Parathyroid adenoma (tissue), 2 donors: Measurements from ENCODE around the gene MAPK6.

Experiments used
- H2AFZ ChIP-seq: fragments of 300-600 bp; sonication (generic); one replicate; pipeline ENCODE4 v1.7.0; 2017; ENCODE audit warnings: antibody characterized with exemption, mild to moderate bottlenecking
- H3K27ac ChIP-seq: fragments of 300-600 bp; sonication (generic); one replicate; pipeline ENCODE4 v1.7.0; 2017
- H3K27me3 ChIP-seq: fragments of 300-600 bp; sonication (generic); one replicate; pipeline ENCODE4 v1.7.0; 2017; ENCODE audit warnings: low read length; ENCODE audit not compliant: control insufficient read depth, insufficient read depth
- H3K36me3 ChIP-seq: fragments of 300-600 bp; sonication (generic); one replicate; pipeline ENCODE4 v1.7.0; 2017; ENCODE audit warnings: low read length; ENCODE audit not compliant: control insufficient read depth, insufficient read depth
- H3K4me1 ChIP-seq: fragments of 300-600 bp; sonication (generic); one replicate; pipeline ENCODE4 v1.7.0; 2017; ENCODE audit warnings: control low read depth
- H3K4me2 ChIP-seq: fragments of 300-600 bp; sonication (generic); one replicate; pipeline ENCODE4 v1.7.0; 2017; ENCODE audit warnings: low read length
- H3K4me3 ChIP-seq: fragments of 300-600 bp; sonication (generic); one replicate; pipeline ENCODE4 v1.7.0; 2017; ENCODE audit warnings: low read depth, low read length
- H3K79me2 ChIP-seq: fragments of 300-600 bp; sonication (generic); one replicate; pipeline ENCODE4 v1.7.0; 2017; ENCODE audit warnings: control low read depth
- H3K9ac ChIP-seq: fragments of 300-600 bp; sonication (generic); one replicate; pipeline ENCODE4 v1.7.0; 2017; ENCODE audit warnings: mild to moderate bottlenecking
- H3K9me3 ChIP-seq: fragments of 300-600 bp; sonication (generic); one replicate; pipeline ENCODE4 v1.7.0; 2017; ENCODE audit warnings: low read length; ENCODE audit not compliant: control insufficient read depth
- CTCF ChIP-seq: fragments of 300-600 bp; sonication (generic); IDR thresholded peaks from one replicate; pipeline ENCODE4 v1.7.0; 2017; ENCODE audit warnings: antibody characterized with exemption, mild to moderate bottlenecking
- donor health status: primary hyperparathyroidism.

MAPK6 gene

GRCh38 chr15:52100807-52101442 lies 81.9 kb downstream of the MAPK6 start:
- Histone ChIP-seq H2AFZ (no peak overlapping the region), H3K36me3 (no peaks in the 10 kb centered on the region), H3K9me3 (no peaks in the 10 kb centered on the region), H3K9ac (no peak overlapping the region), H3K4me2 (no peak overlapping the region), H3K4me3 (no peak overlapping the region), H3K79me2 (no peaks in the 10 kb centered on the region), H3K27me3 (no peaks in the 10 kb centered on the region), H3K4me1 (no peaks in the 10 kb centered on the region), H3K27ac (no peak overlapping the region)
- TF ChIP-seq CTCF: no peak

- Histone ChIP-seq H3K4me2 (no peak overlapping the region), H3K27ac (no peak overlapping the region), H3K36me3 (no peaks in the 10 kb centered on the region), H3K9me3 (no peaks in the 10 kb centered on the region), H3K79me2 (no peaks in the 10 kb centered on the region), H3K27me3 (no peaks in the 10 kb centered on the region), H3K9ac (no peak overlapping the region), H3K4me1 (no peaks in the 10 kb centered on the region), H3K4me3 (no peak overlapping the region), H2AFZ (no peak overlapping the region)
- TF ChIP-seq CTCF: no peak
Measured at GRCh38 chr15:52101542-52102323, 82.7 kb downstream of the MAPK6 start.

- no peak overlapping the region for H3K27ac ChIP-seq
- no peaks in the 10 kb centered on the region for H3K79me2 ChIP-seq
- H3K4me2 ChIP-seq: no peak overlapping the region
- TF ChIP-seq CTCF: no peak
- H3K4me3 ChIP-seq: no peak overlapping the region
- no peak overlapping the region for H2AFZ ChIP-seq
- H3K9me3 ChIP-seq: no peaks in the 10 kb centered on the region
- H3K27me3 ChIP-seq: no peaks in the 10 kb centered on the region
- H3K9ac ChIP-seq: no peak overlapping the region
- H3K36me3 ChIP-seq: no peaks in the 10 kb centered on the region
- no peaks in the 10 kb centered on the region for H3K4me1 ChIP-seq
Measured at GRCh38 chr15:52102463-52102862, 83.4 kb downstream of the MAPK6 start.

GRCh38 chr15:52103217-52104207 lies 84.5 kb downstream of the MAPK6 start:
- no peak overlapping the region for H3K4me2 ChIP-seq
- TF ChIP-seq CTCF: no peak
- H3K4me1 ChIP-seq: no peaks in the 10 kb centered on the region
- no peaks in the 10 kb centered on the region for H3K36me3 ChIP-seq
- H3K9ac ChIP-seq: no peak overlapping the region
- no peaks in the 10 kb centered on the region for H3K9me3 ChIP-seq
- H3K27me3 ChIP-seq: no peaks in the 10 kb centered on the region
- H3K27ac ChIP-seq: no peak overlapping the region
- H2AFZ ChIP-seq: no peak overlapping the region
- no peaks in the 10 kb centered on the region for H3K79me2 ChIP-seq
- no peak overlapping the region for H3K4me3 ChIP-seq
